KMS-11 (cell line): ENCODE data around the gene SEMA3C.

Experiments
- H2AFZ ChIP-seq: fragments of 200-600 bp; sonication (generic); 2 replicates; pipeline ENCODE4 v1.6.1; 2016; ENCODE audit warnings: antibody characterized with exemption, mixed run types, low read depth
- H3K27ac ChIP-seq: fragments of 200-600 bp; sonication (generic); 2 replicates; pipeline ENCODE4 v1.6.1; 2016; ENCODE audit warnings: mild to moderate bottlenecking, mixed run types
- H3K27me3 ChIP-seq: fragments of 200-600 bp; sonication (generic); 2 replicates; pipeline ENCODE4 v1.6.1; 2017; ENCODE audit warnings: mild to moderate bottlenecking, low read depth, mixed run types, moderate library complexity; ENCODE audit not compliant: insufficient read depth
- H3K36me3 ChIP-seq: fragments of 200-600 bp; sonication (generic); 2 replicates; pipeline ENCODE4 v1.6.1; 2017; ENCODE audit warnings: mild to moderate bottlenecking, mixed run types; ENCODE audit not compliant: insufficient read depth
- H3K4me1 ChIP-seq: fragments of 200-600 bp; sonication (generic); 2 replicates; pipeline ENCODE4 v1.6.1; 2016; ENCODE audit warnings: mild to moderate bottlenecking, low read depth, mixed run types; ENCODE audit not compliant: poor library complexity, severe bottlenecking
- H3K4me2 ChIP-seq: fragments of 200-600 bp; sonication (generic); 2 replicates; pipeline ENCODE4 v1.7.0; 2016; ENCODE audit warnings: mild to moderate bottlenecking, mixed run types
- H3K4me3 ChIP-seq: fragments of 200-600 bp; sonication (generic); IDR thresholded peaks from 2 replicates; pipeline ENCODE4 v1.6.1; 2017; ENCODE audit warnings: low read depth, low read length, mixed read lengths; ENCODE audit not compliant: insufficient read depth
- H3K79me2 ChIP-seq: fragments of 200-600 bp; sonication (generic); 2 replicates; pipeline ENCODE4 v1.6.1; 2016; ENCODE audit warnings: low read depth, mixed run types; ENCODE audit not compliant: insufficient read depth
- H3K9ac ChIP-seq: fragments of 200-600 bp; sonication (generic); 2 replicates; pipeline ENCODE4 v1.6.1; 2016; ENCODE audit warnings: mild to moderate bottlenecking, mixed run types
- H4K20me1 ChIP-seq: fragments of 200-600 bp; sonication (generic); 2 replicates; pipeline ENCODE4 v1.6.1; 2016; ENCODE audit warnings: mild to moderate bottlenecking, mixed run types; ENCODE audit not compliant: insufficient read depth
- TF ChIP-seq, protein P1 (sequence below): fragments of 200-600 bp; sonication (generic); conservative IDR thresholded peaks from 2 replicates; pipeline ENCODE4 v1.6.1; 2017; ENCODE audit warnings: low read depth, mild to moderate bottlenecking, antibody characterized with exemption, low read length, moderate library complexity, mixed read lengths

SEMA3C gene

DNA sequence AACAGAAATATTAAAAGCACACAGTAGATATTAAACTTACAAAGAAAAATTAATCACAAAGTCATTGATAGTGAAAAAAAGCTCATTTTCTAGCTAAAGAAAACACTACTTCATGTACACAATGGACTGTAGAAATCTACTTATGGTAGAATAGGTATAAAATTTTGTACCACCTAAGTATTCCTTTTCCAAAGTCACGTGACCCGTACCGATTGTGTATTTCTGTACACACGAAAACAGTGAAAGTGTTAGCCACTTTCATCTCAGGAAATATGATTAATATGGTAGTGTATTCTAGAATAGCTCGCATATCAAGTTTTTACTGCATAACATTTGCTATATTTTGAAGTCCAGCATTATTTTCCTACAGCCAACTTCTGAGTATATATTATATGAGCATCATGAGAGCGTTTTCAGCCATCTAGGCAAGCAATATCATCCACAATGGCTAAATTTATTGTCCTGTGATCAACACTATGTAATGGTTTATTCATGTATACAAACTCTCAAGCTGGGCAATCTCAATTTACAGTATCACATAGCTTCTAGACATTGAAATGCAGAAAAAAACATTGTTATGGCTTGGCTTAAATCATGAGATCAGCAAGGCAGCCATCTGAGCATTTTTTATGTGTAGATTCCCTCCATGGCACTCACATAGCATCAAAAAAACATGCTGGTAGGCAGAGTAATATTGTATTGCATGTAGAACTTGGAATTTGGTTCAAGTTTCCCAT lies 165.7 kb downstream of the SEMA3C start:
- Histone ChIP-seq H3K9ac (no peak overlapping the region), H3K4me3 (no peak overlapping the region), H2AFZ (no peak overlapping the region), H3K79me2 (no peaks in the 10 kb centered on the region), H3K4me2 (no peak overlapping the region), H3K36me3 (no peaks in the 10 kb centered on the region), H3K4me1 (no peaks in the 10 kb centered on the region), H3K27ac (no peak overlapping the region), H3K27me3 (no peaks in the 10 kb centered on the region), H4K20me1 (no peaks in the 10 kb centered on the region)
- TF ChIP-seq, protein P1, sequence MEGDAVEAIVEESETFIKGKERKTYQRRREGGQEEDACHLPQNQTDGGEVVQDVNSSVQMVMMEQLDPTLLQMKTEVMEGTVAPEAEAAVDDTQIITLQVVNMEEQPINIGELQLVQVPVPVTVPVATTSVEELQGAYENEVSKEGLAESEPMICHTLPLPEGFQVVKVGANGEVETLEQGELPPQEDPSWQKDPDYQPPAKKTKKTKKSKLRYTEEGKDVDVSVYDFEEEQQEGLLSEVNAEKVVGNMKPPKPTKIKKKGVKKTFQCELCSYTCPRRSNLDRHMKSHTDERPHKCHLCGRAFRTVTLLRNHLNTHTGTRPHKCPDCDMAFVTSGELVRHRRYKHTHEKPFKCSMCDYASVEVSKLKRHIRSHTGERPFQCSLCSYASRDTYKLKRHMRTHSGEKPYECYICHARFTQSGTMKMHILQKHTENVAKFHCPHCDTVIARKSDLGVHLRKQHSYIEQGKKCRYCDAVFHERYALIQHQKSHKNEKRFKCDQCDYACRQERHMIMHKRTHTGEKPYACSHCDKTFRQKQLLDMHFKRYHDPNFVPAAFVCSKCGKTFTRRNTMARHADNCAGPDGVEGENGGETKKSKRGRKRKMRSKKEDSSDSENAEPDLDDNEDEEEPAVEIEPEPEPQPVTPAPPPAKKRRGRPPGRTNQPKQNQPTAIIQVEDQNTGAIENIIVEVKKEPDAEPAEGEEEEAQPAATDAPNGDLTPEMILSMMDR = no peak

DNA sequence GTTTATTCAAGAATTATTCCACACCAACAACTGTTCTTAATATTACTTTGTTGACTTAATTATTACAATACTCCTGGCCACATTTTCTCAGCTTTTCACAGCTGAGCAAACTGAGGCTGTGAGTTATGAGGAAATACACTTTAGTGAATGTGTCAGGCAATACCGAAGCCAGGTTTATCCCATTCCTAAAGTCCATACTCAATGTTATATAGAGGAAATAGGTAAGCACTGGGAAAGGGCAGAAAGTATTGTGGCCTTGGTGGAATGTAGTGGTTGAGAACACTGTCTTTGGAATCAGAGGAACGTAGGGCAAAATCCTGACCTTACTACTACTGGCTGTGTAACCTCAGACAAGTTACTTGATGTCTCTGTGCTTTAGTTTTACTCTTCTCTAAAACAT lies 169.6 kb downstream of the SEMA3C start:
- Histone ChIP-seq H2AFZ (no peak overlapping the region), H3K4me2 (no peak overlapping the region), H3K4me1 (no peaks in the 10 kb centered on the region), H4K20me1 (no peaks in the 10 kb centered on the region), H3K9ac (no peak overlapping the region), H3K4me3 (no peak overlapping the region), H3K79me2 (no peaks in the 10 kb centered on the region), H3K36me3 (no peaks in the 10 kb centered on the region), H3K27me3 (no peaks in the 10 kb centered on the region), H3K27ac (no peak overlapping the region)
- TF ChIP-seq, protein P1 = no peak

DNA sequence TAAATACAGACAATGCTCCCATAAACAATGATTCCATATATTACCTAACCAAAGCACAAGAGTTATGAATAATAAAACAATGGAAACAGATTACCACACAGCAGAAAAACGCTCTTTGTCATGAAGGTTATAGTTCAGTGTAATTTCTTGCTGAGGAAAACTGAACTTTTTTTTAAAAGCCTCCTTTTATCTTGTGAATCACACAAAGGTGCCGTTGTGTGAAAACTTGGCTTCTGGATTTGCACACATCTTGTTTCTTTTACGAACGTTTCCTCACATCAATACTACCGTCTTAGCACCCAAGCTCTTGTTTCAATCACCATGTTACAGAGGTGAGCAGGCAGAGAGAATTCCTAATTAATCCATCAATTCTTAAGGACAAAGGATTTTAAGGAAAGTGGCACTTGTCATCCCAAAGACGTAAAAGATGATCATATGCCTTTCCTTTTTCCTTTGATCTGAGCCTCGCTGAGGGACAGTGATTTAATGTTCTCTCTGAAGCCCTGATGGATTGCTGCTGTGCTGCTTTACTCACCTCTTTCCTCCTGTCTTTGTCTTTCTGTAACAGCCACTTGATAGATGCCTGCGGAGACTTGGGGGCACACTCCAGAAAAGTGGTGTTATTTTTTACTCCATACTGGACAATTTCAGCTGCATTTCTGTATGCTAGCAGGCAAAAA lies 170.3 kb downstream of the SEMA3C start:
- no peak overlapping the region for H3K27ac ChIP-seq

DNA sequence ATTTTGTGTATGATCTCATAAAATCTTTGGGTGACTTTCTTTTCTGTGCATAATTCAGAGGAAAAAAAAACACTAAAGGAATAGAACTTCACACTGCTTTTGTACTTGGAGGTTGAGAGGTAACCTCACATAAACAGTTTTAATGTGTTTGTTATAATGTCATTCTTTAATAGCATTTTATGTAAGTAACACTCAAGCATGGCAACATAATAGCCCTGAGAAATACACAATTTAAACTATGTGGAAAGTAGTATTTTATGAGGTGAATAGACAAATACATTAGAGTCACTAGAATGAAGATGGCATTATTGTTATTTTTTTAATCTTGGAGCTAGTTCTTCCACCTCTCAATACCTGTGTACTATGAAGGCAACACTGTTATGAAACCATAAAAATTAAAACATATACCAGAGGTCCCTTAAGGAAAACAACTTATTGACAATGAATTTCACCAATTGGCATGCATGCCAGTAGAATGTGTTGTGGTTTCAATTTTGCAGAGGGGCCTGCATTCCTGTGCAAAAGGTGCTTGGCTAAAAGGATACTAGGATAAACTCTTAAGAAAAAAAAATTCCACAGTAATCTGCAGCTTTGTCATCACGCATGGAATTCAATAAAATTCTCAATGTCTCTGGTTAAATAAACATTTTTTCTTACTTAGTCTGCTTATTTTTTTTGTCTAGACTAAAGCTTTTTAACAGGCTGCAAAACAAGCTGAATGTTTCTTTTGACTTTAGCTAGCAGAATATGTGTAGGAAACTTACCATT lies 177.9 kb downstream of the SEMA3C start:
- H3K27ac ChIP-seq = no peak overlapping the region
- no peak overlapping the region for H3K9ac ChIP-seq
- no peak overlapping the region for H3K4me2 ChIP-seq
- H3K4me1 ChIP-seq = no peaks in the 10 kb centered on the region
- TF ChIP-seq, protein P1 = no peak
- H4K20me1 ChIP-seq = no peaks in the 10 kb centered on the region
- no peaks in the 10 kb centered on the region for H3K27me3 ChIP-seq
- no peaks in the 10 kb centered on the region for H3K36me3 ChIP-seq
- H2AFZ ChIP-seq = no peak overlapping the region
- H3K4me3 ChIP-seq = no peak overlapping the region
- H3K79me2 ChIP-seq = no peaks in the 10 kb centered on the region

More for the DNA sequence above, 170.3 kb downstream of the SEMA3C start:
- Histone ChIP-seq H3K9ac (no peak overlapping the region), H3K79me2 (no peaks in the 10 kb centered on the region), H4K20me1 (no peaks in the 10 kb centered on the region), H3K4me2 (no peak overlapping the region), H3K36me3 (no peaks in the 10 kb centered on the region), H3K27me3 (no peaks in the 10 kb centered on the region), H2AFZ (no peak overlapping the region), H3K4me3 (no peak overlapping the region), H3K4me1 (no peaks in the 10 kb centered on the region)
- TF ChIP-seq, protein P1 = no peak
